Fibroblast of peridontal ligament (primary cell): ENCODE results near the gene PGM1.

Source experiments
- DNase-seq: peaks from one replicate; pipeline ENCODE4 v3.0.0-alpha.2; 2010; ENCODE audit errors: extremely low read depth

PGM1 gene

GRCh38 chr1:63701187-63701586 is 108.0 kb downstream of the PGM1 start:
- no peak for DNase-seq

GRCh38 chr1:63703701-63704107 is 110.5 kb downstream of the PGM1 start:
- peak; percentile 25 for DNase-seq

- DNase-seq, result no peak
Measured at GRCh38 chr1:63704443-63704842, 111.2 kb downstream of the PGM1 start.

- DNase-seq, result no peak
Measured at GRCh38 chr1:63705078-63705477, 111.9 kb downstream of the PGM1 start.

- no peak for DNase-seq
Measured at GRCh38 chr1:63709267-63709828, 116.1 kb downstream of the PGM1 start.
